ENCODE measurements around the gene AKAP1. TPM values are rescaled to one million over a fixed set of nuclear protein-coding genes. Genes with fewer than 3 reads are reported as not detected.

AKAP1 gene
- polyA plus RNA-seq, 1 of the 3 experiments (the other 2 are of a cell fraction) = 36.3 TPM

DNA sequence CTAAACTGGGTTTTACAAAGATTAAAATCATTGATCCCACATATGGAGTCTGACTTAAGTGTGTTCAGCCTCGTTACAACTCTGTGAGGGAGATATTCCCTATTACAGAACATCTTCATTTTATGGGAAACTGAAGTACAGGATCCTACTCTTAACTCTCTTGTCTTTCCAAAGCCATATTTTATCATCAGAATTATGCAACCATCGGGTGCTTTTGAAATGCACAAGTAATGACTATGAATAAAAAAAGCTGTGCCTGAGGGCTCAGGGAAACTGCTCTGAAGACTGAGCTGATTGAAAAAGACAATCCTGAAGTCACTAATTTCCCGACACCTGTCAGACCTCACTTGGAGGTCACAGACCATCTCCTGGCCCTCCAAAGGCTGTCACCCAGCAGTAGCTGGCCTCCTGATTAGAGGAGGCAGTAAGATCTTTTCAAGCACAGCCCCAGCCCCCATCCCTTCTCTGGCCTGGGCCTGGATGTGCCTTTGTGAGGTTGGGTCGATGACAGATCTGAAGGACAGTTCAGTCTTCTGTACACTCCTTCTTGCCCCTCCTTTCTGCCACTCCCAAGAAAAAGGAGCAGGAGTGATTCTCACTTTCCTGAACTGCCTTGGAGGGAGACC lies 5.6 kb downstream of the AKAP1 start:
- Histone ChIP-seq H3K4me1 (ENCODE audit: control insufficient read depth in 1 of 2, insufficient read depth in 2 of 2, low read depth in 1 of 2, low read length in 1 of 2) (peaks cover 0 to 17% of the 10 kb centered on the region in 2 experiments; a peak in 2 of 4 replicates), H3K4me3 (ENCODE audit: low read depth in 2 of 2, low read length in 1 of 2) (no peak overlapping the region), H3K27me3 (ENCODE audit: insufficient read depth) (no peaks in the 10 kb centered on the region), H3K79me2 (ENCODE audit: insufficient read depth) (peaks cover 8% of the 10 kb centered on the region; the same call in 1 of the 2 replicates), H3K36me3 (replicated peaks in 1 of 2; ENCODE audit: control insufficient read depth in 1 of 2, insufficient read depth in 2 of 2, low read length in 1 of 2) (no peaks in the 10 kb centered on the region), H3F3A (replicated peaks; ENCODE audit: insufficient read depth) (no peaks in the 10 kb centered on the region), H4K20me1 (ENCODE audit: insufficient read depth) (no peaks in the 10 kb centered on the region), H3K9ac (no peak overlapping the region), H2AFZ (ENCODE audit: low read depth) (no peak overlapping the region), H3K4me2 (no peak overlapping the region), H3K9me2 (no peaks in the 10 kb centered on the region), H3K27ac (ENCODE audit: low read depth in 2 of 2, low read length in 1 of 2) (no peak overlapping the region), H3K9me3 (no peaks in the 10 kb centered on the region)
- POLR2A ChIA-PET = no interaction called here
- TF ChIP-seq RFX5 (IDR thresholded peaks at IDR 0.05; ENCODE audit: low read length) (no peak), SMC3 (IDR thresholded peaks at IDR 0.05; ENCODE audit: low read depth, low read length) (no peak), FOXM1 (IDR thresholded peaks at IDR 0.05; ENCODE audit: low read depth) (no peak), TEAD4 (IDR thresholded peaks at IDR 0.05; ENCODE audit: borderline replicate concordance, insufficient read depth) (no peak), SIN3A (IDR thresholded peaks at IDR 0.05; ENCODE audit: borderline replicate concordance, low read depth, low read length) (no peak), GATA2 (CRISPR knock-in tag; IDR thresholded peaks at IDR 0.05) (no peak)
- TF ChIP-seq, protein P1, sequence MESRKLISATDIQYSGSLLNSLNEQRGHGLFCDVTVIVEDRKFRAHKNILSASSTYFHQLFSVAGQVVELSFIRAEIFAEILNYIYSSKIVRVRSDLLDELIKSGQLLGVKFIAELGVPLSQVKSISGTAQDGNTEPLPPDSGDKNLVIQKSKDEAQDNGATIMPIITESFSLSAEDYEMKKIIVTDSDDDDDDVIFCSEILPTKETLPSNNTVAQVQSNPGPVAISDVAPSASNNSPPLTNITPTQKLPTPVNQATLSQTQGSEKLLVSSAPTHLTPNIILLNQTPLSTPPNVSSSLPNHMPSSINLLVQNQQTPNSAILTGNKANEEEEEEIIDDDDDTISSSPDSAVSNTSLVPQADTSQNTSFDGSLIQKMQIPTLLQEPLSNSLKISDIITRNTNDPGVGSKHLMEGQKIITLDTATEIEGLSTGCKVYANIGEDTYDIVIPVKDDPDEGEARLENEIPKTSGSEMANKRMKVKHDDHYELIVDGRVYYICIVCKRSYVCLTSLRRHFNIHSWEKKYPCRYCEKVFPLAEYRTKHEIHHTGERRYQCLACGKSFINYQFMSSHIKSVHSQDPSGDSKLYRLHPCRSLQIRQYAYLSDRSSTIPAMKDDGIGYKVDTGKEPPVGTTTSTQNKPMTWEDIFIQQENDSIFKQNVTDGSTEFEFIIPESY (IDR thresholded peaks at IDR 0.05; ENCODE audit: borderline replicate concordance, low read depth) = no peak
- 78% methylated on average over 3 of the region's 4 CpGs for WGBS (ENCODE audit: low lambda C conversion rate)
- CTCF ChIA-PET = interaction anchor here (1.0 to 2.7 kb wide), 6 partner anchors 16 to 81 kb away, joined by 3 to 10 read pairs (median 3); no protein-coding TSS in a partner anchor
- DNase-seq = no peak

- Histone ChIP-seq H4K20me1 (ENCODE audit: insufficient read depth) (no peaks in the 10 kb centered on the region), H3K9me3 (no peaks in the 10 kb centered on the region), H2AFZ (ENCODE audit: low read depth) (no peak overlapping the region), H3K4me3 (ENCODE audit: low read depth in 2 of 2, low read length in 1 of 2) (no peak overlapping the region), H3F3A (replicated peaks; ENCODE audit: insufficient read depth) (no peaks in the 10 kb centered on the region), H3K4me2 (no peak overlapping the region), H3K9me2 (no peaks in the 10 kb centered on the region), H3K36me3 (replicated peaks in 1 of 2; ENCODE audit: control insufficient read depth in 1 of 2, insufficient read depth in 2 of 2, low read length in 1 of 2) (no peaks in the 10 kb centered on the region), H3K27ac (ENCODE audit: low read depth in 2 of 2, low read length in 1 of 2) (no peak overlapping the region), H3K79me2 (ENCODE audit: insufficient read depth) (peaks cover 7% of the 10 kb centered on the region; the same call in 1 of the 2 replicates), H3K9ac (no peak overlapping the region), H3K27me3 (ENCODE audit: insufficient read depth) (no peaks in the 10 kb centered on the region), H3K4me1 (ENCODE audit: control insufficient read depth in 1 of 2, insufficient read depth in 2 of 2, low read depth in 1 of 2, low read length in 1 of 2) (peaks cover 0 to 13% of the 10 kb centered on the region in 2 experiments; a peak in 2 of 4 replicates)
- TF ChIP-seq MEF2A (IDR thresholded peaks at IDR 0.05; ENCODE audit: borderline replicate concordance, low read depth) = no peak
- TF ChIP-seq CHD2 (IDR thresholded peaks at IDR 0.05; ENCODE audit: low read length, partially characterized antibody) = no peak
- no peak for TF ChIP-seq FOXJ3 (CRISPR knock-in tag; IDR thresholded peaks at IDR 0.05)
- no peak for TF ChIP-seq POLR2AphosphoS5 (IDR thresholded peaks at IDR 0.05; ENCODE audit: low read depth, low read length)
- no peak for TF ChIP-seq GATA2 (CRISPR knock-in tag; IDR thresholded peaks at IDR 0.05)
- TF ChIP-seq TCF12 (IDR thresholded peaks at IDR 0.05) = no peak
- TF ChIP-seq MXI1 (IDR thresholded peaks at IDR 0.05; ENCODE audit: low read depth, low read length) = no peak
- TF ChIP-seq REST (IDR thresholded peaks at IDR 0.05; ENCODE audit: low read depth, low read length) = no peak
- TF ChIP-seq JUND (IDR thresholded peaks at IDR 0.05) = no peak
- TF ChIP-seq YY1 (IDR thresholded peaks at IDR 0.05; ENCODE audit: low read depth) = no peak
- no peak for TF ChIP-seq EP300 (IDR thresholded peaks at IDR 0.05; ENCODE audit: borderline replicate concordance in 1 of 2, low read depth in 1 of 2, low read length in 1 of 2)
- TF ChIP-seq MAX (IDR thresholded peaks at IDR 0.05; ENCODE audit: low read depth) = no peak
- TF ChIP-seq SIN3A (IDR thresholded peaks at IDR 0.05; ENCODE audit: borderline replicate concordance, low read depth, low read length) = no peak
- no peak for TF ChIP-seq RFX5 (IDR thresholded peaks at IDR 0.05; ENCODE audit: low read length)
- ChIA-PET POLR2A (no interaction called here), CTCF (interaction anchor here (0.7 to 2.7 kb wide), 8 partner anchors 16 to 81 kb away, joined by 3 to 10 read pairs (median 3); no protein-coding TSS in a partner anchor)
- WGBS (ENCODE audit: low lambda C conversion rate) = 90% methylated on average over 4 of the region's 5 CpGs
- DNase-seq = no peak
Observed at GRCh38 chr17:57091186-57091618, 6.2 kb downstream of the AKAP1 start.

Data from SK-N-SH (cell line).